ENCODE results near the gene TMED10. TPM values are rescaled to one million over a fixed set of nuclear protein-coding genes. Genes with fewer than 3 reads are reported as not detected.

TMED10 gene
- total RNA-seq, 2 experiments from 2014 or later = 129 to 221 TPM

- no peak for DNase-seq (ENCODE audit: low spot score)
- no peaks in the 10 kb centered on the region for H3K36me3 ChIP-seq (ENCODE audit: insufficient read depth, low read length)
- H3K9me3 ChIP-seq (ENCODE audit: low read length) = no peaks in the 10 kb centered on the region
- H3K4me1 ChIP-seq (ENCODE audit: insufficient read depth, low read length, poor library complexity, severe bottlenecking) = no peaks in the 10 kb centered on the region
- no TSS peak for BruUV-seq (replicated peaks)
- ChIA-PET POLR2A (no interaction called here), CTCF (ENCODE audit: unreplicated experiment) (no interaction called here)
- H3K9me2 ChIP-seq (ENCODE audit: insufficient read depth, low read length) = no peaks in the 10 kb centered on the region
- intact Hi-C loops (cut with micrococcal nuclease; ENCODE audit: unreplicated experiment) = no loop called here
- H3K4me2 ChIP-seq (ENCODE audit: low read length) = no peak overlapping the region
- no peak overlapping the region for H2AFZ ChIP-seq (ENCODE audit: low read length)
- H3K27ac ChIP-seq (ENCODE audit: low read depth, low read length, poor library complexity, severe bottlenecking) = no peak overlapping the region
- H4K20me1 ChIP-seq (ENCODE audit: insufficient read depth, low read length) = no peaks in the 10 kb centered on the region
- TF ChIP-seq, protein P1, sequence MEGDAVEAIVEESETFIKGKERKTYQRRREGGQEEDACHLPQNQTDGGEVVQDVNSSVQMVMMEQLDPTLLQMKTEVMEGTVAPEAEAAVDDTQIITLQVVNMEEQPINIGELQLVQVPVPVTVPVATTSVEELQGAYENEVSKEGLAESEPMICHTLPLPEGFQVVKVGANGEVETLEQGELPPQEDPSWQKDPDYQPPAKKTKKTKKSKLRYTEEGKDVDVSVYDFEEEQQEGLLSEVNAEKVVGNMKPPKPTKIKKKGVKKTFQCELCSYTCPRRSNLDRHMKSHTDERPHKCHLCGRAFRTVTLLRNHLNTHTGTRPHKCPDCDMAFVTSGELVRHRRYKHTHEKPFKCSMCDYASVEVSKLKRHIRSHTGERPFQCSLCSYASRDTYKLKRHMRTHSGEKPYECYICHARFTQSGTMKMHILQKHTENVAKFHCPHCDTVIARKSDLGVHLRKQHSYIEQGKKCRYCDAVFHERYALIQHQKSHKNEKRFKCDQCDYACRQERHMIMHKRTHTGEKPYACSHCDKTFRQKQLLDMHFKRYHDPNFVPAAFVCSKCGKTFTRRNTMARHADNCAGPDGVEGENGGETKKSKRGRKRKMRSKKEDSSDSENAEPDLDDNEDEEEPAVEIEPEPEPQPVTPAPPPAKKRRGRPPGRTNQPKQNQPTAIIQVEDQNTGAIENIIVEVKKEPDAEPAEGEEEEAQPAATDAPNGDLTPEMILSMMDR (conservative IDR thresholded peaks at IDR 0.05; ENCODE audit: low read length) = no peak
- H3K79me2 ChIP-seq (ENCODE audit: insufficient read depth, low read depth, low read length) = no peaks in the 10 kb centered on the region
- no peak overlapping the region for H3K4me3 ChIP-seq (ENCODE audit: low read depth, low read length, poor library complexity, severe bottlenecking)
Measured at GRCh38 chr14:75197338-75197737, 20.9 kb upstream of the TMED10 start.

GRCh38 chr14:75196468-75196867 lies 20.1 kb upstream of the TMED10 start:
- intact Hi-C loops (cut with micrococcal nuclease; ENCODE audit: unreplicated experiment) = no loop called here
- Histone ChIP-seq H3K36me3 (ENCODE audit: insufficient read depth, low read length) (no peaks in the 10 kb centered on the region), H3K27ac (ENCODE audit: low read depth, low read length, poor library complexity, severe bottlenecking) (no peak overlapping the region), H4K20me1 (ENCODE audit: insufficient read depth, low read length) (no peaks in the 10 kb centered on the region), H2AFZ (ENCODE audit: low read length) (peak overlapping the region; percentile 41; the same call in 1 of the 2 replicates), H3K4me1 (ENCODE audit: insufficient read depth, low read length, poor library complexity, severe bottlenecking) (no peaks in the 10 kb centered on the region), H3K4me2 (ENCODE audit: low read length) (no peak overlapping the region), H3K4me3 (ENCODE audit: low read depth, low read length, poor library complexity, severe bottlenecking) (no peak overlapping the region), H3K79me2 (ENCODE audit: insufficient read depth, low read depth, low read length) (no peaks in the 10 kb centered on the region), H3K9me3 (ENCODE audit: low read length) (no peaks in the 10 kb centered on the region), H3K9me2 (ENCODE audit: insufficient read depth, low read length) (no peaks in the 10 kb centered on the region)
- POLR2A ChIA-PET = interaction anchor here (0.7 kb wide), 1 partner anchor 93 kb away, joined by 4 read pairs; no protein-coding TSS in a partner anchor
- CTCF ChIA-PET (ENCODE audit: unreplicated experiment) = no interaction called here
- no peak for TF ChIP-seq EZH2phosphoT487 (IDR thresholded peaks at IDR 0.05; ENCODE audit: borderline replicate concordance, low read depth, low read length)
- TF ChIP-seq, protein P1 (conservative IDR thresholded peaks at IDR 0.05; ENCODE audit: low read length) = no peak
- no TSS peak for BruUV-seq (replicated peaks)
- DNase-seq (ENCODE audit: low spot score) = peak; percentile 34

- no peak overlapping the region for H3K27ac ChIP-seq (ENCODE audit: low read depth, low read length, poor library complexity, severe bottlenecking)
- peak overlapping the region; percentile 41; the same call in 1 of the 2 replicates for H2AFZ ChIP-seq (ENCODE audit: low read length)
- CTCF ChIA-PET (ENCODE audit: unreplicated experiment) = no interaction called here
- no peaks in the 10 kb centered on the region for H3K79me2 ChIP-seq (ENCODE audit: insufficient read depth, low read depth, low read length)
- H3K4me1 ChIP-seq (ENCODE audit: insufficient read depth, low read length, poor library complexity, severe bottlenecking) = no peaks in the 10 kb centered on the region
- intact Hi-C loops (cut with micrococcal nuclease; ENCODE audit: unreplicated experiment) = no loop called here
- H3K4me2 ChIP-seq (ENCODE audit: low read length) = no peak overlapping the region
- H3K9me2 ChIP-seq (ENCODE audit: insufficient read depth, low read length) = no peaks in the 10 kb centered on the region
- BruUV-seq (replicated peaks) = no TSS peak
- no peak for TF ChIP-seq EZH2phosphoT487 (IDR thresholded peaks at IDR 0.05; ENCODE audit: borderline replicate concordance, low read depth, low read length)
- TF ChIP-seq, protein P1 (conservative IDR thresholded peaks at IDR 0.05; ENCODE audit: low read length) = no peak
- H4K20me1 ChIP-seq (ENCODE audit: insufficient read depth, low read length) = no peaks in the 10 kb centered on the region
- no peaks in the 10 kb centered on the region for H3K9me3 ChIP-seq (ENCODE audit: low read length)
- no peak for DNase-seq (ENCODE audit: low spot score)
- H3K4me3 ChIP-seq (ENCODE audit: low read depth, low read length, poor library complexity, severe bottlenecking) = no peak overlapping the region
- POLR2A ChIA-PET = interaction anchor here (0.6 to 0.7 kb wide), 2 partner anchors 25 to 94 kb away, joined by 4 read pairs; no protein-coding TSS in a partner anchor
- no peaks in the 10 kb centered on the region for H3K36me3 ChIP-seq (ENCODE audit: insufficient read depth, low read length)
Measured at GRCh38 chr14:75196064-75196463, 19.7 kb upstream of the TMED10 start.

All from OCI-LY7 (cell line).